ENCODE results near the gene MCF2L2. TPM values are rescaled to one million over a fixed set of nuclear protein-coding genes. Genes with fewer than 3 reads are reported as not detected.

Gene MCF2L2
- total and polyA plus RNA-seq, 2 of the 13 experiments (the other 11 are each of a cell fraction or from before 2014, with no cell fraction given) = not detected

GRCh38 chr3:183265834-183266417 lies 162.5 kb downstream of the MCF2L2 start (continued):
- TF ChIP-seq ARID3A (IDR thresholded peaks at IDR 0.05; ENCODE audit: low read depth, low read length) = no peak
- TF ChIP-seq ZNF180 (CRISPR knock-in tag; IDR thresholded peaks at IDR 0.05; ENCODE audit: borderline replicate concordance, low read depth) = no peak
- no peak for TF ChIP-seq ZNF354B (CRISPR knock-in tag; IDR thresholded peaks at IDR 0.05)
- no peak for TF ChIP-seq ZGPAT (CRISPR knock-in tag; IDR thresholded peaks at IDR 0.05)
- TF ChIP-seq XRCC5 (optimal IDR thresholded peaks at IDR 0.05; ENCODE audit: low read length) = no peak
- TF ChIP-seq IRF1 (CRISPR knock-in tag; IDR thresholded peaks at IDR 0.05; ENCODE audit: low read depth) = no peak
- no peak for TF ChIP-seq THAP8 (CRISPR knock-in tag; IDR thresholded peaks at IDR 0.05; ENCODE audit: borderline replicate concordance)
- TF ChIP-seq ATAD3A (CRISPR knock-in tag; IDR thresholded peaks at IDR 0.05) = no peak
- TF ChIP-seq BRD4 (CRISPR knock-in tag; IDR thresholded peaks at IDR 0.05) = no peak
- no peak for TF ChIP-seq BRCA1 (CRISPR knock-in tag; IDR thresholded peaks at IDR 0.05)

Data from HepG2 (cell line).